ENCODE results near the gene STX18. TPM values are rescaled to one million over a fixed set of nuclear protein-coding genes. Genes with fewer than 3 reads are reported as not detected.

The STX18 gene
- total and polyA plus RNA-seq, 2 donors (not counting 3 experiments of a cell fraction or from before 2014, with no cell fraction given): 30.7 to 31.2 TPM

- no TSS peak for BruUV-seq (replicated peaks)
- TF ChIP-seq POLR2A (IDR thresholded peaks at IDR 0.05; ENCODE audit: low read depth, low read length): no peak
- DNase-seq (ENCODE audit: low read depth, low spot score): no peak
- H3K9me3 ChIP-seq (replicated peaks; ENCODE audit: control insufficient read depth, insufficient read depth, low read length): no peaks in the 10 kb centered on the region
- no peak overlapping the region for H3K9ac ChIP-seq (replicated peaks; ENCODE audit: extremely low read depth, insufficient read depth, low read length)
- H2AFZ ChIP-seq (ENCODE audit: low read depth, low read length): no peak overlapping the region
- no peak overlapping the region for H3K4me3 ChIP-seq (replicated peaks in 1 of 3; ENCODE audit: insufficient read depth in 1 of 3, low read depth in 1 of 3, low read length in 3 of 3)
- H4K20me1 ChIP-seq (replicated peaks; ENCODE audit: control insufficient read depth, extremely low read depth, insufficient read depth, low read length): no peaks in the 10 kb centered on the region
- ChIA-PET POLR2A (no interaction called here), CTCF (no interaction called here)
- dilution Hi-C loops (cut with MboI; ENCODE audit: extremely low pct_ligation_motif_present, low sequenced_read_pairs) (no loop called here), intact Hi-C loops (cut with micrococcal nuclease) (no loop called here)
- FAIRE-seq: no peak
- H3K27ac ChIP-seq (ENCODE audit: insufficient read depth, low read depth, low read length): no peak overlapping the region
- H3K4me1 ChIP-seq (ENCODE audit: control insufficient read depth, extremely low read depth, insufficient read depth, low read length): no peaks in the 10 kb centered on the region
- no peaks in the 10 kb centered on the region for H3K79me2 ChIP-seq (ENCODE audit: control insufficient read depth, insufficient read depth, low read length)
- peaks cover 2 to 17% of the 10 kb centered on the region in 2 experiments for H3K36me3 ChIP-seq (ENCODE audit: control insufficient read depth in 2 of 2, extremely low read depth in 1 of 2, insufficient read depth in 2 of 2, low read length in 2 of 2)
- no peak overlapping the region for H3K4me2 ChIP-seq (ENCODE audit: insufficient read depth, low read length)
- H3K27me3 ChIP-seq (ENCODE audit: control insufficient read depth in 2 of 2, insufficient read depth in 2 of 2, low read length in 2 of 2): no peaks in the 10 kb centered on the region
- H3K9me1 ChIP-seq (replicated peaks; ENCODE audit: control insufficient read depth, extremely low read depth, insufficient read depth, low read length): no peaks in the 10 kb centered on the region
Measured at GRCh38 chr4:4418676-4419390, 123.0 kb downstream of the STX18 start.

- no peaks in the 10 kb centered on the region for H3K9me1 ChIP-seq (replicated peaks; ENCODE audit: control insufficient read depth, extremely low read depth, insufficient read depth, low read length)
- H3K4me2 ChIP-seq (ENCODE audit: insufficient read depth, low read length): no peak overlapping the region
- FAIRE-seq (no peak), DNase-seq (ENCODE audit: low read depth, low spot score) (no peak)
- no peak overlapping the region for H2AFZ ChIP-seq (ENCODE audit: low read depth, low read length)
- H3K9me3 ChIP-seq (replicated peaks; ENCODE audit: control insufficient read depth, insufficient read depth, low read length): no peaks in the 10 kb centered on the region
- H3K27ac ChIP-seq (ENCODE audit: insufficient read depth, low read depth, low read length): no peak overlapping the region
- ChIA-PET POLR2A (no interaction called here), CTCF (no interaction called here)
- H3K36me3 ChIP-seq (ENCODE audit: control insufficient read depth in 2 of 2, extremely low read depth in 1 of 2, insufficient read depth in 2 of 2, low read length in 2 of 2): peaks cover 2 to 13% of the 10 kb centered on the region in 2 experiments
- no TSS peak for BruUV-seq (replicated peaks)
- H3K4me1 ChIP-seq (ENCODE audit: control insufficient read depth, extremely low read depth, insufficient read depth, low read length): no peaks in the 10 kb centered on the region
- H3K4me3 ChIP-seq (replicated peaks in 1 of 3; ENCODE audit: insufficient read depth in 1 of 3, low read depth in 1 of 3, low read length in 3 of 3): no peak overlapping the region
- intact Hi-C loops (cut with micrococcal nuclease): no loop called here
- no peaks in the 10 kb centered on the region for H4K20me1 ChIP-seq (replicated peaks; ENCODE audit: control insufficient read depth, extremely low read depth, insufficient read depth, low read length)
- no peak for TF ChIP-seq MAX (IDR thresholded peaks at IDR 0.05; ENCODE audit: insufficient read depth, insufficient read length)
- no peak for TF ChIP-seq FOS (IDR thresholded peaks at IDR 0.05; ENCODE audit: borderline replicate concordance, insufficient read depth, low read length)
- TF ChIP-seq GATA2 (IDR thresholded peaks at IDR 0.05; ENCODE audit: insufficient read depth, insufficient read length, low read depth, low read length): no peak
- no peak for TF ChIP-seq POLR2AphosphoS5 (IDR thresholded peaks at IDR 0.05; ENCODE audit: insufficient read depth, low read depth, low read length)
- TF ChIP-seq CTCF (IDR thresholded peaks at IDR 0.05; ENCODE audit: extremely low read depth in 1 of 2, insufficient read depth in 1 of 2, low read depth in 1 of 2, low read length in 2 of 2): no peak
- TF ChIP-seq POLR2A (IDR thresholded peaks at IDR 0.05; ENCODE audit: low read depth, low read length): no peak
- TF ChIP-seq MYC (IDR thresholded peaks at IDR 0.05; ENCODE audit: low read depth, low read length): no peak
- no peak for TF ChIP-seq EZH2 (IDR thresholded peaks at IDR 0.05; ENCODE audit: borderline replicate concordance, low read depth, low read length, severe bottlenecking)
- no peak for TF ChIP-seq JUN (IDR thresholded peaks at IDR 0.05; ENCODE audit: borderline replicate concordance, insufficient read depth, insufficient read length, low read depth)
- dilution Hi-C loops (cut with MboI; ENCODE audit: extremely low pct_ligation_motif_present, low sequenced_read_pairs): no loop called here
- H3K79me2 ChIP-seq (ENCODE audit: control insufficient read depth, insufficient read depth, low read length): no peaks in the 10 kb centered on the region
- H3K9ac ChIP-seq (replicated peaks; ENCODE audit: extremely low read depth, insufficient read depth, low read length): no peak overlapping the region
- H3K27me3 ChIP-seq (ENCODE audit: control insufficient read depth in 2 of 2, insufficient read depth in 2 of 2, low read length in 2 of 2): no peaks in the 10 kb centered on the region
Measured at GRCh38 chr4:4417886-4418285, 124.0 kb downstream of the STX18 start.
